ENCODE results near the gene PKP2. TPM values are rescaled to one million over a fixed set of nuclear protein-coding genes. Genes with fewer than 3 reads are reported as not detected.
A peak's percentile ranks its signal among the peaks of the same experiment; 100 is the strongest.

Gene PKP2
- total and polyA plus RNA-seq, 2 experiments from 2014 or later, result 60.0 to 62.4 TPM

DNA sequence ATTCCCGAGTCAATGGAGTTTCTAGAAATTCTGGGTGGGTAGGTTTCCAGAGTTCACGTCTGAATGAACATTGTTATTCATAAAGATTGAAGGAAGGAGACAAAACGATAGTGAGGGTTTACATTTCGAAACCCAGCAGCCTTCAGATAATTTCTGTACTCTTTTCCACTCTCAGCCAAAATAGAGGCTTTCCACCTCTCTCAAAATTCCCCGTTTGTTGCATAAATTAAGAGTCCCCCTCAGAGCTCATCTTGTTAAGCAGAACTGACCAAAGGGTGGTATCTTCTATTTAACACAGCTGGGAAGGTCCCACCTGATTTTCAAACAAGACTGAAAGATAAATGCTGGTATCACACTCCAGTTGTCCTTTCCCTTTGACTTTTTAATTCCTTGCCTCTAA lies 119.4 kb downstream of the PKP2 start:
- H3K27me3 ChIP-seq, result no peaks in the 10 kb centered on the region
- H3K4me2 ChIP-seq, result no peak overlapping the region
- no peaks in the 10 kb centered on the region for H3K4me1 ChIP-seq (ENCODE audit: insufficient read depth)
- no peaks in the 10 kb centered on the region for H4K20me1 ChIP-seq (ENCODE audit: insufficient read depth, poor library complexity, severe bottlenecking)
- DNase-seq (ENCODE audit: low spot score), result no peak
- H3K4me3 ChIP-seq, result no peak overlapping the region
- H3K9me2 ChIP-seq (replicated peaks; ENCODE audit: insufficient read depth), result no peaks in the 10 kb centered on the region
- 78% methylated on average over 5 of the region's 5 CpGs for WGBS (ENCODE audit: low lambda C conversion rate, missing lambda C conversion rate)
- no peak overlapping the region for H2AFZ ChIP-seq
- H3K79me2 ChIP-seq, result no peaks in the 10 kb centered on the region
- TF ChIP-seq, protein P1, sequence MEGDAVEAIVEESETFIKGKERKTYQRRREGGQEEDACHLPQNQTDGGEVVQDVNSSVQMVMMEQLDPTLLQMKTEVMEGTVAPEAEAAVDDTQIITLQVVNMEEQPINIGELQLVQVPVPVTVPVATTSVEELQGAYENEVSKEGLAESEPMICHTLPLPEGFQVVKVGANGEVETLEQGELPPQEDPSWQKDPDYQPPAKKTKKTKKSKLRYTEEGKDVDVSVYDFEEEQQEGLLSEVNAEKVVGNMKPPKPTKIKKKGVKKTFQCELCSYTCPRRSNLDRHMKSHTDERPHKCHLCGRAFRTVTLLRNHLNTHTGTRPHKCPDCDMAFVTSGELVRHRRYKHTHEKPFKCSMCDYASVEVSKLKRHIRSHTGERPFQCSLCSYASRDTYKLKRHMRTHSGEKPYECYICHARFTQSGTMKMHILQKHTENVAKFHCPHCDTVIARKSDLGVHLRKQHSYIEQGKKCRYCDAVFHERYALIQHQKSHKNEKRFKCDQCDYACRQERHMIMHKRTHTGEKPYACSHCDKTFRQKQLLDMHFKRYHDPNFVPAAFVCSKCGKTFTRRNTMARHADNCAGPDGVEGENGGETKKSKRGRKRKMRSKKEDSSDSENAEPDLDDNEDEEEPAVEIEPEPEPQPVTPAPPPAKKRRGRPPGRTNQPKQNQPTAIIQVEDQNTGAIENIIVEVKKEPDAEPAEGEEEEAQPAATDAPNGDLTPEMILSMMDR (IDR thresholded peaks at IDR 0.05; ENCODE audit: poor library complexity), result no peak
- TF ChIP-seq EZH2 (IDR thresholded peaks at IDR 0.05; ENCODE audit: borderline replicate concordance), result no peak
- no peak for TF ChIP-seq EZH2phosphoT487 (IDR thresholded peaks at IDR 0.05; ENCODE audit: low read depth, severe bottlenecking, unreplicated experiment)
- H3K36me3 ChIP-seq (replicated peaks; ENCODE audit: insufficient read depth, low read depth), result no peaks in the 10 kb centered on the region
- H3K27ac ChIP-seq, result no peak overlapping the region
- H3K9me3 ChIP-seq (ENCODE audit: low read depth), result no peaks in the 10 kb centered on the region

DNA sequence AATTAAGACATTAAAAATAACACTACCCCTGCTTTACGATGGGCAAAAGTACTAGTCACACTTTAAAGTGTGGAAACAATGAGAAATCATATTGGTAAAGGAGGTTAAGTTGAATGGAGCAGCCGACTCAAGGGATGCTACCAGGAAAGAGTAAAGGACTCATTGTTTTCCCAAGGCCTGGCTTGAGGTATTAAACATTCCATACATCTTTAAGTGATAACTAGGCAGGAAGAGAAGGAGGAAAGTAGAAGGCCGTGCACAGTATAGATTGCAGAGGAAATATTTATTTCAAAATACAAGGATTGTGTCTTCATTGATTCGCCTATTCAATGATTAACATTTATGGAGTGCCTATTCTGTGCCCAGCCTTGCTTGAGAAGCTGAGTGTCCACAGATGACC lies 120.3 kb downstream of the PKP2 start:
- 80% methylated on average over 4 of the region's 4 CpGs for WGBS (ENCODE audit: low lambda C conversion rate, missing lambda C conversion rate)
- Histone ChIP-seq H3K79me2 (no peaks in the 10 kb centered on the region), H3K4me1 (ENCODE audit: insufficient read depth) (no peaks in the 10 kb centered on the region), H3K27ac (no peak overlapping the region), H2AFZ (no peak overlapping the region), H3K4me2 (no peak overlapping the region), H3K4me3 (no peak overlapping the region), H3K9me2 (replicated peaks; ENCODE audit: insufficient read depth) (no peaks in the 10 kb centered on the region), H3K36me3 (replicated peaks; ENCODE audit: insufficient read depth, low read depth) (no peaks in the 10 kb centered on the region), H4K20me1 (ENCODE audit: insufficient read depth, poor library complexity, severe bottlenecking) (no peaks in the 10 kb centered on the region), H3K9me3 (ENCODE audit: low read depth) (no peaks in the 10 kb centered on the region), H3K27me3 (no peaks in the 10 kb centered on the region)
- TF ChIP-seq, protein P1 (IDR thresholded peaks at IDR 0.05; ENCODE audit: poor library complexity), result no peak
- TF ChIP-seq EZH2phosphoT487 (IDR thresholded peaks at IDR 0.05; ENCODE audit: low read depth, severe bottlenecking, unreplicated experiment), result no peak
- no peak for TF ChIP-seq EZH2 (IDR thresholded peaks at IDR 0.05; ENCODE audit: borderline replicate concordance)
- DNase-seq (ENCODE audit: low spot score), result no peak

DNA sequence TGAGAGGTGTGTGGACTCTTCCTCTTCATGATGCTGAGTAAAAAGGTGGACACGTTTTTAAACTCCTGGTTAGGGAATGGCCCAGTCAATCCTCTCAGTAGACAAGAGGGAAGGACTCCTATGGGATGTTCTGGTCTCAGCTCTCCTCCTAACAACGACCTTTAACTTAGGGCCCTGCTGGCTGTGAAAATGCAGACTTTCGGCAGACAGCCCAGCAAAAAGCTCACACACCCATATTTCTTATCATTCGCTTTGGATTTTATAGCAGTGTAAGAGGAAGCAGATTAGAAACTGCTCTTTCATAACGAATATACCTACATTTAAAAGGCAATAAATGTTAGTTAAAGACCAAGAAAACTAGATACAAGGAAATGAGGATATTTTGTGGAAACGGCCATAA lies 122.9 kb downstream of the PKP2 start:
- H3K4me3 ChIP-seq, result no peak overlapping the region
- H3K36me3 ChIP-seq (replicated peaks; ENCODE audit: insufficient read depth, low read depth), result no peaks in the 10 kb centered on the region
- peak overlapping the region; percentile 1 for H3K4me2 ChIP-seq
- H3K4me1 ChIP-seq (ENCODE audit: insufficient read depth), result no peaks in the 10 kb centered on the region
- no peak for DNase-seq (ENCODE audit: low spot score)
- H2AFZ ChIP-seq, result no peak overlapping the region
- TF ChIP-seq EZH2 (IDR thresholded peaks at IDR 0.05; ENCODE audit: borderline replicate concordance), result no peak
- no peak for TF ChIP-seq EZH2phosphoT487 (IDR thresholded peaks at IDR 0.05; ENCODE audit: low read depth, severe bottlenecking, unreplicated experiment)
- TF ChIP-seq, protein P1 (IDR thresholded peaks at IDR 0.05; ENCODE audit: poor library complexity), result no peak
- no peaks in the 10 kb centered on the region for H3K9me3 ChIP-seq (ENCODE audit: low read depth)
- no peaks in the 10 kb centered on the region for H3K9me2 ChIP-seq (replicated peaks; ENCODE audit: insufficient read depth)
- no peaks in the 10 kb centered on the region for H3K79me2 ChIP-seq
- no peak overlapping the region for H3K27ac ChIP-seq
- no peaks in the 10 kb centered on the region for H4K20me1 ChIP-seq (ENCODE audit: insufficient read depth, poor library complexity, severe bottlenecking)
- no peaks in the 10 kb centered on the region for H3K27me3 ChIP-seq
- WGBS (ENCODE audit: low lambda C conversion rate, missing lambda C conversion rate), result 28% methylated on average over 6 of the region's 6 CpGs

DNA sequence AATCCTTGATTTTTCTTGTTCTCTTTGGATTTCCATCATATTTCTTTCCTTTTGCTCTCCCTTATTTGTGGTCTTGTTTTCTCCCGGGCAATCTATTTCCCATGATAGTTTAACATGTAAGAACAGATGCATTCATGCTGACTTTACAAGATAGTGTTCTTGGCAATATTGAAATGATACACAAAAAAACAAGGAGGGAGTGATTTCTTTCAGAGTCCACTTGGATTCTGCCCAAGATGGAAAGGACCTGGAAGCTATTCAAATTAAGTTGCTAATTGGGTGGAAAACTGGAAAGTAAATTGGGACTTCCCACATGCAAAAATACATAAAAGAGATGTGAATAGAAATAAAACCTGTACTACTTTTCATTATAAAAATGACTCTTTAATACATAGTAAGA lies 126.4 kb downstream of the PKP2 start:
- no peaks in the 10 kb centered on the region for H3K9me3 ChIP-seq (ENCODE audit: low read depth)
- TF ChIP-seq, protein P1 (IDR thresholded peaks at IDR 0.05; ENCODE audit: poor library complexity), result no peak
- no peak for TF ChIP-seq EZH2phosphoT487 (IDR thresholded peaks at IDR 0.05; ENCODE audit: low read depth, severe bottlenecking, unreplicated experiment)
- TF ChIP-seq EZH2 (IDR thresholded peaks at IDR 0.05; ENCODE audit: borderline replicate concordance), result no peak
- H3K4me3 ChIP-seq, result no peak overlapping the region
- no peaks in the 10 kb centered on the region for H3K36me3 ChIP-seq (replicated peaks; ENCODE audit: insufficient read depth, low read depth)
- H3K27me3 ChIP-seq, result no peaks in the 10 kb centered on the region
- DNase-seq (ENCODE audit: low spot score), result no peak
- WGBS (ENCODE audit: low lambda C conversion rate, missing lambda C conversion rate), result 50% methylated on average over 1 of the region's 1 CpG
- H4K20me1 ChIP-seq (ENCODE audit: insufficient read depth, poor library complexity, severe bottlenecking), result no peaks in the 10 kb centered on the region
- H3K79me2 ChIP-seq, result no peaks in the 10 kb centered on the region
- no peak overlapping the region for H3K27ac ChIP-seq
- no peaks in the 10 kb centered on the region for H3K4me1 ChIP-seq (ENCODE audit: insufficient read depth)
- no peak overlapping the region for H3K4me2 ChIP-seq
- H2AFZ ChIP-seq, result no peak overlapping the region
- H3K9me2 ChIP-seq (replicated peaks; ENCODE audit: insufficient read depth), result no peaks in the 10 kb centered on the region
